GM19438 (cell line): Measurements from ENCODE around the gene MBD6.

Source experiments
- ATAC-seq: cut with Tn5 transposase; IDR thresholded peaks from one replicate; pipeline ENCODE4 v1.9.1; 2021; ENCODE audit warnings: low read depth; ENCODE audit not compliant: unreplicated experiment

Gene MBD6

GRCh38 chr12:57527184-57527583 is 4.6 kb downstream of the MBD6 start:
- no peak for ATAC-seq

GRCh38 chr12:57528176-57528575 is 5.6 kb downstream of the MBD6 start:
- no peak for ATAC-seq

GRCh38 chr12:57528831-57529555 is 6.4 kb downstream of the MBD6 start:
- no peak for ATAC-seq

- ATAC-seq: no peak
These were observed 7.2 kb downstream of the MBD6 start for GRCh38 chr12:57529831-57530230.

- ATAC-seq: no peak
These were observed 7.9 kb downstream of the MBD6 start for GRCh38 chr12:57530396-57531142.

GRCh38 chr12:57531836-57532235 is 9.2 kb downstream of the MBD6 start:
- no peak for ATAC-seq

GRCh38 chr12:57533108-57533507 is 10.5 kb downstream of the MBD6 start:
- no peak for ATAC-seq

GRCh38 chr12:57534250-57534649 is 11.6 kb downstream of the MBD6 start:
- no peak for ATAC-seq

- no peak for ATAC-seq
These were observed 12.4 kb downstream of the MBD6 start for GRCh38 chr12:57534991-57535543.

GRCh38 chr12:57535764-57536596 is 13.4 kb downstream of the MBD6 start:
- no peak for ATAC-seq

GRCh38 chr12:57536597-57536942 is 13.9 kb downstream of the MBD6 start:
- ATAC-seq: no peak

GRCh38 chr12:57539134-57539768 is 16.6 kb downstream of the MBD6 start:
- no peak for ATAC-seq

GRCh38 chr12:57541001-57541400 is 18.4 kb downstream of the MBD6 start:
- no peak for ATAC-seq

GRCh38 chr12:57541717-57542116 is 19.1 kb downstream of the MBD6 start:
- ATAC-seq: no peak

GRCh38 chr12:57543581-57543980 is 21.0 kb downstream of the MBD6 start:
- ATAC-seq: no peak

- ATAC-seq: no peak
These were observed 23.3 kb downstream of the MBD6 start for GRCh38 chr12:57545809-57546437.

GRCh38 chr12:57546438-57547287 is 24.0 kb downstream of the MBD6 start, which contains the start of gene DCTN2:
DCTN2 (minus strand) TSS chr12:57547192; CDS start chr12:57547063, 129 bp downstream.
- ATAC-seq: peak; percentile 98

- ATAC-seq: no peak
These were observed 24.8 kb downstream of the MBD6 start for GRCh38 chr12:57547288-57548012.

GRCh38 chr12:57548013-57548315 is 25.3 kb downstream of the MBD6 start:
- no peak for ATAC-seq
